K562 (cell line): Measurements from ENCODE around the gene AMMECR1L. TPM values are rescaled to one million over a fixed set of nuclear protein-coding genes. Genes with fewer than 3 reads are reported as not detected.
A peak's percentile ranks its signal among the peaks of the same experiment; 100 is the strongest.

Experiments used
- RAD51 ChIP-seq: fragments of 450-650 bp; IDR thresholded peaks from 2 replicates; pipeline ENCODE4 v1.7.1; 2016; ENCODE audit warnings: low read depth, mild to moderate bottlenecking, borderline replicate concordance
- USF1 ChIP-seq: sonication (generic); formaldehyde crosslinking; IDR thresholded peaks from 2 replicates; pipeline ENCODE4 v1.9.0; 2022; ENCODE audit warnings: mild to moderate bottlenecking, missing genetic modification reagents
- polyA plus RNA-seq, 8 experiments: library from polyadenylated mRNA; depleted of rRNA in 4 of 8; stranded (reverse) in 5 of 8; unstranded in 3 of 8; fragments of >200 nt; fragmentation: Nextera tagmentation in 2 of 8; fragmentation: Illumina TruSeq in 1 of 8; extraction: Ambion mirVana in 2 of 8; extraction: Trizol in 1 of 8; gene quantifications; 2 replicates each; pipeline versions ENCODE4 v1.2.1 to v1.2.3, GENCODE V29; 2011 to 2014; ENCODE audit warnings: inconsistent platforms in 1 of 8, missing spikeins in 1 of 8
- total RNA-seq, 7 experiments: library from RNA; depleted of rRNA in 6 of 7; stranded (reverse); fragments of >200 nt in 6 of 7; fragmentation: Illumina TruSeq in 2 of 7; extraction: Trizol in 2 of 7; gene quantifications; 2 replicates each; pipeline versions ENCODE4 v1.2.1 to v1.2.3, GENCODE V29; 2011 to 2021; ENCODE audit warnings: low replicate concordance in 1 of 7
- TF ChIP-seq, protein P1 (sequence below), 2 experiments: fragments of 450-650 bp; conservative IDR thresholded peaks; 2 replicates each; pipeline ENCODE4 v1.6.1; 2017; ENCODE audit warnings: mild to moderate bottlenecking in 2 of 2, moderate library complexity in 2 of 2
- TF ChIP-seq, protein P2 (sequence below), 3 experiments: IDR thresholded peaks in 2 of 3; conservative IDR thresholded peaks in 1 of 3; 2 replicates each; pipeline ENCODE4 v1.5.1; 2011 to 2012; ENCODE audit warnings: low read length in 3 of 3, mild to moderate bottlenecking in 3 of 3, control low read depth in 2 of 3, improper control_type of control experiment in 1 of 3, inconsistent platforms in 1 of 3, low read depth in 1 of 3, mixed read lengths in 1 of 3, moderate library complexity in 1 of 3; ENCODE audit not compliant: insufficient read depth in 2 of 3
- TF ChIP-seq, protein P3 (sequence below): fragments of 450-650 bp; IDR thresholded peaks from 2 replicates; pipeline ENCODE4 v1.6.1; 2016; ENCODE audit warnings: mild to moderate bottlenecking, moderate library complexity

The AMMECR1L gene
- total and polyA plus RNA-seq, 9 of the 15 experiments (the other 6 are each of a cell fraction or from before 2014, with no cell fraction given), result 3.7 to 15.3 (median 9.1) TPM

DNA sequence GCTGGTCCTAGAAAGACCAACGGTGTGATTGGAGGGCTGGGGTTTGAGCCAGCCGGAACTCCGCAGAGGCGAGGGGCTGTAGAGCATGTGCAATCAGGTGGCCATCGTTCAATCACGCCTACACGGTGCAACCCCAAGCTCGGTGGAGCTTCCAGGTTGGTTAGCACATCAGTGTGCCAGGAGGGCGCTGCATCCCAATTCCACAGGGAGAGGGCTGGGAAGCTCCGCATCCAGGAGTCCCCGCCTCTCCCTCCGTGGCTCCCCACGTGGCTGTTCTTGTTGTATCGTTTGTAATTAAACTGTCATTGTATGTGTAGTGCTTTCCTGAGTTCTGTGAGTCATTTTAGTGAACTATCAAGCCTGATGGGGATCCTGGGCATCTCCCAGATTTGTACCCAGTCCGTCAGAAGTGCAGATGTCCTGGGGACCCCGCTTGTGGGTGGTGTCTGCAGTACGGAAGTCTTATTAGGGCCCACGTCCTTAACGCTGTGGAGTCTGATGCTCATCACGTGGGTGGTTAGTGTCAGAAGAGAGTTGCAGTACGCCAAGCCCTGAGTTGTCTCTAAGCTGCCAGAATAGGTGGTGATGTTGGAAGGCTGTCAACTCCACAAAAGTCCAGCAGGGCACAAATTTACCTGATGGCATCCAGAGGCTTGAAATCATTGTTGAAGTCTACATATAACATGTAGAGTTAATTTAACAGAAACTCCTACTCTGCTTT is 20.6 kb upstream of the AMMECR1L start (continued):
- TF ChIP-seq, protein P1, sequence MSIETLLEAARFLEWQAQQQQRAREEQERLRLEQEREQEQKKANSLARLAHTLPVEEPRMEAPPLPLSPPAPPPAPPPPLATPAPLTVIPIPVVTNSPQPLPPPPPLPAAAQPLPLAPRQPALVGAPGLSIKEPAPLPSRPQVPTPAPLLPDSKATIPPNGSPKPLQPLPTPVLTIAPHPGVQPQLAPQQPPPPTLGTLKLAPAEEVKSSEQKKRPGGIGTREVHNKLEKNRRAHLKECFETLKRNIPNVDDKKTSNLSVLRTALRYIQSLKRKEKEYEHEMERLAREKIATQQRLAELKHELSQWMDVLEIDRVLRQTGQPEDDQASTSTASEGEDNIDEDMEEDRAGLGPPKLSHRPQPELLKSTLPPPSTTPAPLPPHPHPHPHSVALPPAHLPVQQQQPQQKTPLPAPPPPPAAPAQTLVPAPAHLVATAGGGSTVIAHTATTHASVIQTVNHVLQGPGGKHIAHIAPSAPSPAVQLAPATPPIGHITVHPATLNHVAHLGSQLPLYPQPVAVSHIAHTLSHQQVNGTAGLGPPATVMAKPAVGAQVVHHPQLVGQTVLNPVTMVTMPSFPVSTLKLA (conservative IDR thresholded peaks at IDR 0.05), result peak in 1 of 2 experiments; percentile 66; a peak in 1 of 4 replicates
- TF ChIP-seq USF1 (CRISPR knock-in tag) (peak; percentile 76), RAD51 (0 out of 2 replicates have a peak, but pooled peaks have one; percentile 24)
- TF ChIP-seq, protein P2, sequence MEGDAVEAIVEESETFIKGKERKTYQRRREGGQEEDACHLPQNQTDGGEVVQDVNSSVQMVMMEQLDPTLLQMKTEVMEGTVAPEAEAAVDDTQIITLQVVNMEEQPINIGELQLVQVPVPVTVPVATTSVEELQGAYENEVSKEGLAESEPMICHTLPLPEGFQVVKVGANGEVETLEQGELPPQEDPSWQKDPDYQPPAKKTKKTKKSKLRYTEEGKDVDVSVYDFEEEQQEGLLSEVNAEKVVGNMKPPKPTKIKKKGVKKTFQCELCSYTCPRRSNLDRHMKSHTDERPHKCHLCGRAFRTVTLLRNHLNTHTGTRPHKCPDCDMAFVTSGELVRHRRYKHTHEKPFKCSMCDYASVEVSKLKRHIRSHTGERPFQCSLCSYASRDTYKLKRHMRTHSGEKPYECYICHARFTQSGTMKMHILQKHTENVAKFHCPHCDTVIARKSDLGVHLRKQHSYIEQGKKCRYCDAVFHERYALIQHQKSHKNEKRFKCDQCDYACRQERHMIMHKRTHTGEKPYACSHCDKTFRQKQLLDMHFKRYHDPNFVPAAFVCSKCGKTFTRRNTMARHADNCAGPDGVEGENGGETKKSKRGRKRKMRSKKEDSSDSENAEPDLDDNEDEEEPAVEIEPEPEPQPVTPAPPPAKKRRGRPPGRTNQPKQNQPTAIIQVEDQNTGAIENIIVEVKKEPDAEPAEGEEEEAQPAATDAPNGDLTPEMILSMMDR (IDR thresholded peaks at IDR 0.05 in 2 of 3, conservative IDR thresholded peaks at IDR 0.05 in 1 of 3; ENCODE audit: insufficient read depth in 2 of 3, low read depth in 1 of 3, low read length in 3 of 3), result no peak
- TF ChIP-seq, protein P3, sequence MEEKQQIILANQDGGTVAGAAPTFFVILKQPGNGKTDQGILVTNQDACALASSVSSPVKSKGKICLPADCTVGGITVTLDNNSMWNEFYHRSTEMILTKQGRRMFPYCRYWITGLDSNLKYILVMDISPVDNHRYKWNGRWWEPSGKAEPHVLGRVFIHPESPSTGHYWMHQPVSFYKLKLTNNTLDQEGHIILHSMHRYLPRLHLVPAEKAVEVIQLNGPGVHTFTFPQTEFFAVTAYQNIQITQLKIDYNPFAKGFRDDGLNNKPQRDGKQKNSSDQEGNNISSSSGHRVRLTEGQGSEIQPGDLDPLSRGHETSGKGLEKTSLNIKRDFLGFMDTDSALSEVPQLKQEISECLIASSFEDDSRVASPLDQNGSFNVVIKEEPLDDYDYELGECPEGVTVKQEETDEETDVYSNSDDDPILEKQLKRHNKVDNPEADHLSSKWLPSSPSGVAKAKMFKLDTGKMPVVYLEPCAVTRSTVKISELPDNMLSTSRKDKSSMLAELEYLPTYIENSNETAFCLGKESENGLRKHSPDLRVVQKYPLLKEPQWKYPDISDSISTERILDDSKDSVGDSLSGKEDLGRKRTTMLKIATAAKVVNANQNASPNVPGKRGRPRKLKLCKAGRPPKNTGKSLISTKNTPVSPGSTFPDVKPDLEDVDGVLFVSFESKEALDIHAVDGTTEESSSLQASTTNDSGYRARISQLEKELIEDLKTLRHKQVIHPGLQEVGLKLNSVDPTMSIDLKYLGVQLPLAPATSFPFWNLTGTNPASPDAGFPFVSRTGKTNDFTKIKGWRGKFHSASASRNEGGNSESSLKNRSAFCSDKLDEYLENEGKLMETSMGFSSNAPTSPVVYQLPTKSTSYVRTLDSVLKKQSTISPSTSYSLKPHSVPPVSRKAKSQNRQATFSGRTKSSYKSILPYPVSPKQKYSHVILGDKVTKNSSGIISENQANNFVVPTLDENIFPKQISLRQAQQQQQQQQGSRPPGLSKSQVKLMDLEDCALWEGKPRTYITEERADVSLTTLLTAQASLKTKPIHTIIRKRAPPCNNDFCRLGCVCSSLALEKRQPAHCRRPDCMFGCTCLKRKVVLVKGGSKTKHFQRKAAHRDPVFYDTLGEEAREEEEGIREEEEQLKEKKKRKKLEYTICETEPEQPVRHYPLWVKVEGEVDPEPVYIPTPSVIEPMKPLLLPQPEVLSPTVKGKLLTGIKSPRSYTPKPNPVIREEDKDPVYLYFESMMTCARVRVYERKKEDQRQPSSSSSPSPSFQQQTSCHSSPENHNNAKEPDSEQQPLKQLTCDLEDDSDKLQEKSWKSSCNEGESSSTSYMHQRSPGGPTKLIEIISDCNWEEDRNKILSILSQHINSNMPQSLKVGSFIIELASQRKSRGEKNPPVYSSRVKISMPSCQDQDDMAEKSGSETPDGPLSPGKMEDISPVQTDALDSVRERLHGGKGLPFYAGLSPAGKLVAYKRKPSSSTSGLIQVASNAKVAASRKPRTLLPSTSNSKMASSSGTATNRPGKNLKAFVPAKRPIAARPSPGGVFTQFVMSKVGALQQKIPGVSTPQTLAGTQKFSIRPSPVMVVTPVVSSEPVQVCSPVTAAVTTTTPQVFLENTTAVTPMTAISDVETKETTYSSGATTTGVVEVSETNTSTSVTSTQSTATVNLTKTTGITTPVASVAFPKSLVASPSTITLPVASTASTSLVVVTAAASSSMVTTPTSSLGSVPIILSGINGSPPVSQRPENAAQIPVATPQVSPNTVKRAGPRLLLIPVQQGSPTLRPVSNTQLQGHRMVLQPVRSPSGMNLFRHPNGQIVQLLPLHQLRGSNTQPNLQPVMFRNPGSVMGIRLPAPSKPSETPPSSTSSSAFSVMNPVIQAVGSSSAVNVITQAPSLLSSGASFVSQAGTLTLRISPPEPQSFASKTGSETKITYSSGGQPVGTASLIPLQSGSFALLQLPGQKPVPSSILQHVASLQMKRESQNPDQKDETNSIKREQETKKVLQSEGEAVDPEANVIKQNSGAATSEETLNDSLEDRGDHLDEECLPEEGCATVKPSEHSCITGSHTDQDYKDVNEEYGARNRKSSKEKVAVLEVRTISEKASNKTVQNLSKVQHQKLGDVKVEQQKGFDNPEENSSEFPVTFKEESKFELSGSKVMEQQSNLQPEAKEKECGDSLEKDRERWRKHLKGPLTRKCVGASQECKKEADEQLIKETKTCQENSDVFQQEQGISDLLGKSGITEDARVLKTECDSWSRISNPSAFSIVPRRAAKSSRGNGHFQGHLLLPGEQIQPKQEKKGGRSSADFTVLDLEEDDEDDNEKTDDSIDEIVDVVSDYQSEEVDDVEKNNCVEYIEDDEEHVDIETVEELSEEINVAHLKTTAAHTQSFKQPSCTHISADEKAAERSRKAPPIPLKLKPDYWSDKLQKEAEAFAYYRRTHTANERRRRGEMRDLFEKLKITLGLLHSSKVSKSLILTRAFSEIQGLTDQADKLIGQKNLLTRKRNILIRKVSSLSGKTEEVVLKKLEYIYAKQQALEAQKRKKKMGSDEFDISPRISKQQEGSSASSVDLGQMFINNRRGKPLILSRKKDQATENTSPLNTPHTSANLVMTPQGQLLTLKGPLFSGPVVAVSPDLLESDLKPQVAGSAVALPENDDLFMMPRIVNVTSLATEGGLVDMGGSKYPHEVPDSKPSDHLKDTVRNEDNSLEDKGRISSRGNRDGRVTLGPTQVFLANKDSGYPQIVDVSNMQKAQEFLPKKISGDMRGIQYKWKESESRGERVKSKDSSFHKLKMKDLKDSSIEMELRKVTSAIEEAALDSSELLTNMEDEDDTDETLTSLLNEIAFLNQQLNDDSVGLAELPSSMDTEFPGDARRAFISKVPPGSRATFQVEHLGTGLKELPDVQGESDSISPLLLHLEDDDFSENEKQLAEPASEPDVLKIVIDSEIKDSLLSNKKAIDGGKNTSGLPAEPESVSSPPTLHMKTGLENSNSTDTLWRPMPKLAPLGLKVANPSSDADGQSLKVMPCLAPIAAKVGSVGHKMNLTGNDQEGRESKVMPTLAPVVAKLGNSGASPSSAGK, result peak; percentile 67
- TF ChIP-seq, all 486 proteins: peak for 10
